GM23338 (cell line): ENCODE results near the gene CD9.

Experiments
- CREB1 ChIP-seq: fragments of 250-450 bp; sonication (Bioruptor Pico); IDR thresholded peaks from 2 replicates; pipeline ENCODE4 v1.5.0; 2020; ENCODE audit warnings: low read depth, mild to moderate bottlenecking, moderate library complexity
- CTCF ChIP-seq, 2 experiments: fragments of 200-600 bp in 1 of 2; sonication (generic) in 1 of 2; conservative IDR thresholded peaks; 2 replicates each; pipeline versions ENCODE4 v1.5.1 to v1.6.1; 2016 to 2017; ENCODE audit warnings: antibody characterized with exemption in 2 of 2, low read depth in 2 of 2, mild to moderate bottlenecking in 2 of 2, moderate library complexity in 1 of 2
- ETS1 ChIP-seq: IDR thresholded peaks from 2 replicates; pipeline ENCODE4 v1.6.1; 2016; ENCODE audit warnings: antibody characterized with exemption
- EZH2 ChIP-seq: fragments of 200-600 bp; sonication (generic); IDR thresholded peaks from one replicate; pipeline ENCODE4 v1.8.0; 2017; ENCODE audit warnings: antibody characterized with exemption, mild to moderate bottlenecking, low read depth; ENCODE audit not compliant: unreplicated experiment
- EZH2phosphoT487 ChIP-seq: fragments of 200-600 bp; sonication (generic); IDR thresholded peaks from one replicate; pipeline ENCODE4 v1.8.1; 2018; ENCODE audit warnings: antibody characterized with exemption; ENCODE audit not compliant: unreplicated experiment
- POLR2AphosphoS5 ChIP-seq: IDR thresholded peaks from 2 replicates; pipeline ENCODE4 v1.6.1; 2016; ENCODE audit warnings: antibody characterized with exemption, low read depth
- REST ChIP-seq: IDR thresholded peaks from one replicate; pipeline ENCODE4 v1.6.1; 2018; ENCODE audit warnings: antibody characterized with exemption; ENCODE audit not compliant: unreplicated experiment
- ZNF114 ChIP-seq: fragments of 250-450 bp; sonication (Bioruptor Pico); IDR thresholded peaks from 2 replicates; pipeline ENCODE4 v1.5.0; 2020; ENCODE audit warnings: mild to moderate bottlenecking, moderate library complexity

DNA sequence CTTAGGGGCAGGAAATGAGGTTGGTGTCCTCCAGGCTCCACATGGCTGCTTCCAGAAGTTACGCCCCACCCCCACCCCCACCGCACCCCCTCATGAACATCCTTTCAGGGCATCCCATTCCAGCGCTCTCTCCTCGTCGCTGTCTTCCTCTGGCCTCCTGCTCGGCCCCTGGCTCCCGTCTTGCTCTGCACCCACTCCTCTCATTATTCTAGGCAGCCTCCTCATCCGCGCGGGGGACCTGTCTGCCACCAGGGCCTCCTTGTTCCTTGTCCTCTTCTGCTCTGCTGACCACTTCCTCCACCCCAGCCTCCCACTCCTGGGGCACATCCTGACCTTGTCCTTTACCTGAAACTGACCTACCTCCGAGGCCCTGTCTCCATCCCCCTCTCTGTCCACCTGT is 80.5 kb downstream of the CD9 start:
- no peak for TF ChIP-seq CTCF (conservative IDR thresholded peaks at IDR 0.05; ENCODE audit: low read depth in 2 of 2)
- no peak for TF ChIP-seq EZH2phosphoT487
- no peak for TF ChIP-seq REST
- no peak for TF ChIP-seq POLR2AphosphoS5
- no peak for TF ChIP-seq EZH2
- TF ChIP-seq CREB1 = no peak
- TF ChIP-seq ZNF114 (CRISPR knock-in tag) = no peak
- no peak for TF ChIP-seq ETS1
